HepG2 (cell line): ENCODE results near the gene ABI2. TPM values are rescaled to one million over a fixed set of nuclear protein-coding genes. Genes with fewer than 3 reads are reported as not detected.

Source experiments
- ATAC-seq: fragments of 200-7000 bp; cut with Tn5 transposase; 3 replicates; pipeline ENCODE4 v1.9.1; 2020; ENCODE audit warnings: mild to moderate bottlenecking, moderate library complexity
- BruUV-seq: library from RNA; stranded (reverse); fragments of 400-500 nt; replicated peaks from 2 replicates; lab custom pipeline; 2021; lab: Mats Ljungman, UMichigan
- CTCF ChIA-PET: fragments of 300-600 bp; formaldehyde crosslinking; extraction: SDS; loops from one replicate; lab custom pipeline; 2021; ENCODE audit warnings: low total read pairs, inconsistent platforms, low intra/inter-chr PET ratio; lab: Yijun Ruan, JAX
- POLR2A ChIA-PET: fragments of 350-600 bp; sonication (Branson Sonifier 250); formaldehyde crosslinking; loops from one replicate; lab custom pipeline; 2020; ENCODE audit warnings: antibody characterized with exemption, inconsistent platforms; lab: Yijun Ruan, JAX
- DNase-seq: peaks from one replicate; pipeline ENCODE4 v3.0.0-alpha.2; 2015; ENCODE audit warnings: low spot score
- FAIRE-seq: peaks from 3 replicates; lab custom pipeline; 2011; peaks lifted over from hg19 to GRCh38; lab: Jason Lieb, UNC
- H2AFZ ChIP-seq: one replicate; pipeline ENCODE4 v1.6.1; 2011; ENCODE audit warnings: low read length, inconsistent platforms
- H3K27ac ChIP-seq: fragments of 300-600 bp; 3 replicates; pipeline ENCODE4 v1.8.0; 2011; ENCODE audit warnings: mixed run types, mild to moderate bottlenecking, mixed read lengths, low read length, inconsistent platforms; ENCODE audit not compliant: insufficient read depth; ENCODE audit errors: extremely low read length
- H3K27me3 ChIP-seq, 2 experiments: fragments of 200-600 bp in 1 of 2; 2 replicates in 1 of 2; 3 replicates in 1 of 2; pipeline versions ENCODE4 v1.6.0 to v1.8.0; 2011; ENCODE audit warnings: low read length in 2 of 2, mild to moderate bottlenecking in 2 of 2, moderate library complexity in 2 of 2, inconsistent platforms in 1 of 2; ENCODE audit not compliant: insufficient read depth in 2 of 2, control insufficient read depth in 1 of 2
- H3K36me3 ChIP-seq, 2 experiments: fragments of 200-600 bp in 1 of 2; replicated peaks in 1 of 2; 2 replicates in 1 of 2; 3 replicates in 1 of 2; pipeline versions ENCODE4 v1.5.1 to v1.8.0; 2011; ENCODE audit warnings: low read length in 2 of 2, inconsistent platforms in 1 of 2; ENCODE audit not compliant: insufficient read depth in 2 of 2, control insufficient read depth in 1 of 2
- H3K4me1 ChIP-seq: 2 replicates; pipeline ENCODE4 v1.5.1; 2012; ENCODE audit warnings: low read length, inconsistent platforms; ENCODE audit not compliant: insufficient read depth
- H3K4me2 ChIP-seq: 2 replicates; pipeline ENCODE4 v1.6.0; 2011; ENCODE audit warnings: low read depth, low read length, inconsistent platforms
- H3K4me3 ChIP-seq, 3 experiments: fragments of 200-600 bp in 1 of 3; sonication (generic), shearing (Covaris generic) in 1 of 3; replicated peaks in 1 of 3; 2 replicates each; pipeline ENCODE4 v1.5.1; 2011 to 2016; ENCODE audit warnings: low read length in 3 of 3, inconsistent platforms in 2 of 3, low read depth in 2 of 3, mild to moderate bottlenecking in 2 of 3, control low read depth in 1 of 3, mixed read lengths in 1 of 3; ENCODE audit not compliant: insufficient read depth in 1 of 3
- H3K79me2 ChIP-seq: one replicate; pipeline ENCODE4 v1.6.1; 2011; ENCODE audit warnings: low read length, inconsistent platforms; ENCODE audit not compliant: insufficient read depth
- H3K9ac ChIP-seq: 2 replicates; pipeline ENCODE4 v1.6.0; 2011; ENCODE audit warnings: mild to moderate bottlenecking, low read depth, low read length, inconsistent platforms; ENCODE audit not compliant: insufficient read depth
- H3K9me3 ChIP-seq: 2 replicates; pipeline ENCODE4 v1.5.1; 2012; ENCODE audit warnings: mild to moderate bottlenecking, low read length
- H4K20me1 ChIP-seq: 2 replicates; pipeline ENCODE4 v1.6.0; 2011; ENCODE audit warnings: inconsistent platforms, mild to moderate bottlenecking, low read length, moderate library complexity; ENCODE audit not compliant: insufficient read depth
- ARNT2 ChIP-seq: sonication (generic); formaldehyde crosslinking; IDR thresholded peaks from 2 replicates; pipeline ENCODE4 v1.8.0; 2022; ENCODE audit warnings: mild to moderate bottlenecking, low read depth, missing genetic modification reagents, moderate library complexity
- CAMTA2 ChIP-seq: sonication (generic); formaldehyde crosslinking; IDR thresholded peaks from 2 replicates; pipeline ENCODE4 v1.4.0; 2020; ENCODE audit warnings: mild to moderate bottlenecking, missing genetic modification reagents, borderline replicate concordance
- CBX5 ChIP-seq: sonication (generic); formaldehyde crosslinking; IDR thresholded peaks from 2 replicates; pipeline ENCODE4 v1.4.0; 2020; ENCODE audit warnings: missing genetic modification reagents, borderline replicate concordance
- JUN ChIP-seq: sonication (generic); formaldehyde crosslinking; IDR thresholded peaks from 2 replicates; pipeline ENCODE4 v1.4.0; 2020; ENCODE audit warnings: mild to moderate bottlenecking, missing genetic modification reagents
- KAT8 ChIP-seq: IDR thresholded peaks from 2 replicates; pipeline ENCODE4 v1.6.1; 2016; ENCODE audit warnings: missing genetic modification reagents, missing compliant biosample characterization
- KMT2B ChIP-seq: IDR thresholded peaks from 2 replicates; pipeline ENCODE4 v1.6.1; 2016; ENCODE audit warnings: missing genetic modification reagents, missing compliant biosample characterization
- NONO ChIP-seq, 2 experiments: fragments of 450-650 bp in 1 of 2; sonication (generic) in 1 of 2; formaldehyde crosslinking in 1 of 2; IDR thresholded peaks in 1 of 2; conservative IDR thresholded peaks in 1 of 2; 2 replicates each; pipeline versions ENCODE4 v1.6.1 to v1.8.0; 2017 to 2022; ENCODE audit warnings: mild to moderate bottlenecking in 1 of 2, missing genetic modification reagents in 1 of 2, moderate library complexity in 1 of 2
- SIX1 ChIP-seq: sonication (generic); formaldehyde crosslinking; IDR thresholded peaks from 2 replicates; pipeline ENCODE4 v1.4.0; 2020; ENCODE audit warnings: missing genetic modification reagents, borderline replicate concordance
- SRY ChIP-seq: sonication (generic); formaldehyde crosslinking; IDR thresholded peaks from 2 replicates; pipeline ENCODE4 v1.8.0; 2022; ENCODE audit warnings: mild to moderate bottlenecking, missing genetic modification reagents
- TEAD3 ChIP-seq: optimal IDR thresholded peaks from 2 replicates; pipeline ENCODE3; 2016; ENCODE audit warnings: borderline replicate concordance
- ZBTB38 ChIP-seq: sonication (generic); formaldehyde crosslinking; IDR thresholded peaks from 2 replicates; pipeline ENCODE4 v1.5.1; 2020; ENCODE audit warnings: mild to moderate bottlenecking, missing genetic modification reagents
- ZNF12 ChIP-seq: sonication (generic); formaldehyde crosslinking; IDR thresholded peaks from 2 replicates; pipeline ENCODE4 v1.5.0; 2020; ENCODE audit warnings: missing genetic modification reagents
- ZNF232 ChIP-seq: sonication (generic); formaldehyde crosslinking; IDR thresholded peaks from 2 replicates; pipeline ENCODE4 v1.4.0; 2020; ENCODE audit warnings: missing genetic modification reagents, borderline replicate concordance
- ZNF720 ChIP-seq: sonication (generic); formaldehyde crosslinking; IDR thresholded peaks from 2 replicates; pipeline ENCODE4 v1.4.0; 2020; ENCODE audit warnings: missing genetic modification reagents
- ZNF780A ChIP-seq: sonication (generic); formaldehyde crosslinking; IDR thresholded peaks from 2 replicates; pipeline ENCODE4 v1.8.0; 2022; ENCODE audit warnings: mild to moderate bottlenecking, missing genetic modification reagents, moderate library complexity
- WGBS: methylation state at CpG from one replicate; pipeline ENCODE4 v1.1.6; 2017; ENCODE audit warnings: low lambda C conversion rate; 5-methylcytosine and 5-hydroxymethylcytosine counted together
- in situ Hi-C: cut with HindIII; loops from 2 replicates; pipeline ENCODE4 v1.10.0; 2017; ENCODE audit warnings: low pct_unique_long_range_greater_than_20kb; ENCODE audit not compliant: extremely low pct_ligation_motif_present
- intact Hi-C: fragments of 100-400 bp; cut with micrococcal nuclease; formaldehyde crosslinking; loops from one replicate; pipeline ENCODE4 v1.10.0; 2022; ENCODE audit not compliant: unreplicated experiment
- polyA plus RNA-seq, 8 experiments: library from polyadenylated mRNA; depleted of rRNA in 3 of 8; stranded (reverse) in 7 of 8; unstranded in 1 of 8; fragments of >200 nt; fragmentation: Illumina TruSeq in 4 of 8; extraction: Trizol in 4 of 8; gene quantifications; 2 replicates each; pipeline versions ENCODE4 v1.2.1 to v1.2.3, GENCODE V29; 2011 to 2016; ENCODE audit warnings: low read depth in 4 of 8, missing spikeins in 1 of 8, mixed read lengths in 1 of 8; ENCODE audit not compliant: insufficient read depth in 1 of 8
- total RNA-seq, 5 experiments: library from RNA; depleted of rRNA; stranded (reverse); fragments of >200 nt; fragmentation: Illumina TruSeq; extraction: Trizol; gene quantifications; 2 replicates each; pipeline ENCODE4 v1.2.3, GENCODE V29; 2016; ENCODE audit warnings: low read depth in 1 of 5
- TF ChIP-seq, protein P1 (sequence below): sonication (generic); formaldehyde crosslinking; IDR thresholded peaks from 2 replicates; pipeline ENCODE4 v1.4.0; 2020; ENCODE audit warnings: missing genetic modification reagents, mild to moderate bottlenecking, borderline replicate concordance
- TF ChIP-seq, protein P2 (sequence below): sonication (generic); formaldehyde crosslinking; IDR thresholded peaks from 2 replicates; pipeline ENCODE4 v1.5.0; 2020; ENCODE audit warnings: mild to moderate bottlenecking, missing genetic modification reagents
- TF ChIP-seq, protein P3 (sequence below): IDR thresholded peaks from 2 replicates; pipeline ENCODE4 v1.6.1; 2016; ENCODE audit warnings: low read depth, control low read depth
- TF ChIP-seq, protein P4 (sequence below): IDR thresholded peaks from 2 replicates; pipeline ENCODE4 v1.6.1; 2018; ENCODE audit warnings: missing genetic modification reagents

Gene ABI2
- total and polyA plus RNA-seq, 2 of the 13 experiments (the other 11 are each of a cell fraction or from before 2014, with no cell fraction given), result 28.4 to 32.4 TPM

DNA sequence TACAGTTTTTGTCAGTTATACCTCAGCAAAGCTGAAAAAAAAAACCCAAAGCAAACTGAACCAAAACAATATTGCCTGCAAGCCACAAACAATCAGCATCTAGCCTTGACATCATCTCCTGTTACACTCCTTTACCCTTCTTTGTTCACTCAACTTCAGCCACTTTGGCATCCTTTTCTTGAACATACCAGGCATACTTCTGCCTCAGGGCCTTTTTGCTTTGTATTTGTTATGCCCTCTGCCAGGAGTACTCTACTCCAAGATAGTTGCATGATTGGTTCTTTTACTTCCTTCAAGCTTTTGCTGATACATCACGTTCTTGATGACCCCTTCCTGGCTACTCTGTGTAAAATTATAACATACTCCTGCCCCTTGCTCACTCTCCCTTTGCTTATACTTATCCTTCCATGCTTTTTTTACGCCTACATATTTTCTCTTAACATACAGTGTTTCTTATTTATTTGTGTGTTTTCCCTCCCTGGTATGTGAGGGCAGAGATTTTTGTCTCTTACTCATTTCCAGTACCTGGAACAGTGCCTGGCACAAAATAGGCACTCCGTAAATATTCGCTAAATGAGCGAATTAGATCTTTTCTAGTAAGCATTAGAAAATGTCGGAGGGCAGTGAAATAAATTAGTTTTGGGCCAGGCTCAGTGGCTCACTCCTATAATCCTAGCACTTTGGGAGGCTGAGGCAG, 12.7 kb downstream of the ABI2 start:
- Histone ChIP-seq H3K36me3 (peaks cover 5 to 18% of the 10 kb centered on the region in 2 experiments; a peak in 4 of 5 replicates), H3K9me3 (no peaks in the 10 kb centered on the region), H3K27ac (no peak overlapping the region), H3K4me3 (no peak overlapping the region), H3K27me3 (no peaks in the 10 kb centered on the region), H2AFZ (no peak overlapping the region), H3K4me2 (no peak overlapping the region), H3K4me1 (no peaks in the 10 kb centered on the region), H4K20me1 (no peaks in the 10 kb centered on the region), H3K79me2 (peaks cover 33% of the 10 kb centered on the region), H3K9ac (no peak overlapping the region)
- ChIA-PET POLR2A (no interaction called here), CTCF (no interaction called here)
- ATAC-seq, result no peak
- intact Hi-C loops, result no loop called here
- no peak for DNase-seq
- no TSS peak for BruUV-seq
- TF ChIP-seq, protein P1, sequence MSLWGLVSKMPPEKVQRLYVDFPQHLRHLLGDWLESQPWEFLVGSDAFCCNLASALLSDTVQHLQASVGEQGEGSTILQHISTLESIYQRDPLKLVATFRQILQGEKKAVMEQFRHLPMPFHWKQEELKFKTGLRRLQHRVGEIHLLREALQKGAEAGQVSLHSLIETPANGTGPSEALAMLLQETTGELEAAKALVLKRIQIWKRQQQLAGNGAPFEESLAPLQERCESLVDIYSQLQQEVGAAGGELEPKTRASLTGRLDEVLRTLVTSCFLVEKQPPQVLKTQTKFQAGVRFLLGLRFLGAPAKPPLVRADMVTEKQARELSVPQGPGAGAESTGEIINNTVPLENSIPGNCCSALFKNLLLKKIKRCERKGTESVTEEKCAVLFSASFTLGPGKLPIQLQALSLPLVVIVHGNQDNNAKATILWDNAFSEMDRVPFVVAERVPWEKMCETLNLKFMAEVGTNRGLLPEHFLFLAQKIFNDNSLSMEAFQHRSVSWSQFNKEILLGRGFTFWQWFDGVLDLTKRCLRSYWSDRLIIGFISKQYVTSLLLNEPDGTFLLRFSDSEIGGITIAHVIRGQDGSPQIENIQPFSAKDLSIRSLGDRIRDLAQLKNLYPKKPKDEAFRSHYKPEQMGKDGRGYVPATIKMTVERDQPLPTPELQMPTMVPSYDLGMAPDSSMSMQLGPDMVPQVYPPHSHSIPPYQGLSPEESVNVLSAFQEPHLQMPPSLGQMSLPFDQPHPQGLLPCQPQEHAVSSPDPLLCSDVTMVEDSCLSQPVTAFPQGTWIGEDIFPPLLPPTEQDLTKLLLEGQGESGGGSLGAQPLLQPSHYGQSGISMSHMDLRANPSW (CRISPR knock-in tag), result no peak
- TF ChIP-seq SRY (no peak), CBX5 (CRISPR knock-in tag) (no peak), ZNF720 (CRISPR knock-in tag) (no peak), KMT2B (CRISPR knock-in tag) (no peak), ZNF780A (no peak), ZNF12 (CRISPR knock-in tag) (no peak), SIX1 (CRISPR knock-in tag) (no peak), ARNT2 (CRISPR knock-in tag) (no peak), ZNF232 (CRISPR knock-in tag) (no peak), TEAD3 (no peak), NONO (IDR thresholded peaks at IDR 0.05) (no peak), NONO (CRISPR knock-in tag; conservative IDR thresholded peaks at IDR 0.05) (no peak), CAMTA2 (CRISPR knock-in tag) (no peak), JUN (CRISPR knock-in tag) (no peak), KAT8 (no peak), ZBTB38 (no peak)
- TF ChIP-seq, protein P2, sequence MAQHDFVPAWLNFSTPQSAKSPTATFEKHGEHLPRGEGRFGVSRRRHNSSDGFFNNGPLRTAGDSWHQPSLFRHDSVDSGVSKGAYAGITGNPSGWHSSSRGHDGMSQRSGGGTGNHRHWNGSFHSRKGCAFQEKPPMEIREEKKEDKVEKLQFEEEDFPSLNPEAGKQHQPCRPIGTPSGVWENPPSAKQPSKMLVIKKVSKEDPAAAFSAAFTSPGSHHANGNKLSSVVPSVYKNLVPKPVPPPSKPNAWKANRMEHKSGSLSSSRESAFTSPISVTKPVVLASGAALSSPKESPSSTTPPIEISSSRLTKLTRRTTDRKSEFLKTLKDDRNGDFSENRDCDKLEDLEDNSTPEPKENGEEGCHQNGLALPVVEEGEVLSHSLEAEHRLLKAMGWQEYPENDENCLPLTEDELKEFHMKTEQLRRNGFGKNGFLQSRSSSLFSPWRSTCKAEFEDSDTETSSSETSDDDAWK (CRISPR knock-in tag), result no peak
- TF ChIP-seq, protein P3, sequence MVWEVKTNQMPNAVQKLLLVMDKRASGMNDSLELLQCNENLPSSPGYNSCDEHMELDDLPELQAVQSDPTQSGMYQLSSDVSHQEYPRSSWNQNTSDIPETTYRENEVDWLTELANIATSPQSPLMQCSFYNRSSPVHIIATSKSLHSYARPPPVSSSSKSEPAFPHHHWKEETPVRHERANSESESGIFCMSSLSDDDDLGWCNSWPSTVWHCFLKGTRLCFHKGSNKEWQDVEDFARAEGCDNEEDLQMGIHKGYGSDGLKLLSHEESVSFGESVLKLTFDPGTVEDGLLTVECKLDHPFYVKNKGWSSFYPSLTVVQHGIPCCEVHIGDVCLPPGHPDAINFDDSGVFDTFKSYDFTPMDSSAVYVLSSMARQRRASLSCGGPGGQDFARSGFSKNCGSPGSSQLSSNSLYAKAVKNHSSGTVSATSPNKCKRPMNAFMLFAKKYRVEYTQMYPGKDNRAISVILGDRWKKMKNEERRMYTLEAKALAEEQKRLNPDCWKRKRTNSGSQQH, result no peak
- TF ChIP-seq, protein P4, sequence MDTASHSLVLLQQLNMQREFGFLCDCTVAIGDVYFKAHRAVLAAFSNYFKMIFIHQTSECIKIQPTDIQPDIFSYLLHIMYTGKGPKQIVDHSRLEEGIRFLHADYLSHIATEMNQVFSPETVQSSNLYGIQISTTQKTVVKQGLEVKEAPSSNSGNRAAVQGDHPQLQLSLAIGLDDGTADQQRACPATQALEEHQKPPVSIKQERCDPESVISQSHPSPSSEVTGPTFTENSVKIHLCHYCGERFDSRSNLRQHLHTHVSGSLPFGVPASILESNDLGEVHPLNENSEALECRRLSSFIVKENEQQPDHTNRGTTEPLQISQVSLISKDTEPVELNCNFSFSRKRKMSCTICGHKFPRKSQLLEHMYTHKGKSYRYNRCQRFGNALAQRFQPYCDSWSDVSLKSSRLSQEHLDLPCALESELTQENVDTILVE (CRISPR knock-in tag), result no peak
- 95% methylated on average over 6 of the region's 6 CpGs for WGBS
- FAIRE-seq, result no peak
- in situ Hi-C loops, result no loop called here
